Inflammatory macrophage treated with lipopolysaccharide for 4 hours (primary cell): ENCODE results near the gene SYCN.
A peak's percentile ranks its signal among the peaks of the same experiment; 100 is the strongest.
"Not testable (repeated sequence)": the region's sequence is repeated elsewhere in the genome, so short reads cannot be mapped to it uniquely, and the experiment has no call there.

Source experiments
- DNase-seq: peaks from one replicate; pipeline ENCODE4 v3.0.0-alpha.2; 2020

The SYCN gene, protein sequence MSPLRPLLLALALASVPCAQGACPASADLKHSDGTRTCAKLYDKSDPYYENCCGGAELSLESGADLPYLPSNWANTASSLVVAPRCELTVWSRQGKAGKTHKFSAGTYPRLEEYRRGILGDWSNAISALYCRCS

DNA sequence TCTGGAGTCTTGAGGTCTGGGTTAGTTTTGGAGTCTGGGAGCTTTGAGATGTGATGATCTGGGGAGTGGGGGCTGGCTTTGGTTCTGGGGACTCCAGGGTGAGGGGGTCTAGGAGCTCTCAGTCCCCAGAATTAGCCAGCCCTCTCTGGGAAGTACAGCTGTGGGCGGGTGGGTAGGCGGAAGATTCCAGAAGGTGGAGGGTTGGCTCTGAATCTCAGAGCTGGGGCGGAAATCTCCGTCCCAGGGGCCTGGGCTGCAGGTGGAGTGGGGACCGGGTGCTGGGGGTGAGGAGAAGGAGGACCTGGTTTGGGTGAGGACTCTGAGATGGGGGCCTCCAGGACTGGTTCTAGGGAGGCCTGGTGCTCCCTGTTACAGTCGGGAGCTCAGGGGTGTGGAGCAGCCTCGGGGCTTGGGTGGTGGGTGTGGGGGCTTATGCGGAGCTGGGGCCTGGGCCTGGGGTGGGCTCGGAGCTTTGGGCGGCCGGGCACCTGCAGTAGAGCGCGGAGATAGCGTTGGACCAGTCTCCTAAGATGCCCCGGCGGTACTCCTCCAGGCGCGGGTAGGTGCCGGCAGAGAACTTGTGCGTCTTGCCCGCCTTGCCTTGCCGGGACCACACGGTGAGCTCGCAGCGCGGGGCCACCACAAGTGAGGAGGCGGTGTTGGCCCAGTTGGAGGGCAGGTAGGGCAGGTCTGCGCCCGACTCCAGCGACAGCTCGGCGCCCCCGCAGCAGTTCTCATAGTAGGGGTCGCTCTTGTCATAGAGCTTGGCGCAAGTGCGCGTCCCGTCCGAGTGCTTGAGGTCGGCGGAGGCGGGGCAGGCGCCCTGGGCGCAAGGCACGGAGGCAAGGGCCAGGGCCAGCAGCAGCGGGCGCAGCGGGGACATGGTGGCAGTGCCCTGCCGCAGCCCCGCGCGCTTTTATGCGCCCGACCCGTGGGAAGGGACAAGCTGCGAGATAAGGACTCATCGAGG is at the start of gene SYCN:
TSS of gene SYCN (minus strand) at position 892 of the 970 bp plus-strand sequence. CDS start at position 883, 9 bp downstream.
- no peak for DNase-seq

DNA sequence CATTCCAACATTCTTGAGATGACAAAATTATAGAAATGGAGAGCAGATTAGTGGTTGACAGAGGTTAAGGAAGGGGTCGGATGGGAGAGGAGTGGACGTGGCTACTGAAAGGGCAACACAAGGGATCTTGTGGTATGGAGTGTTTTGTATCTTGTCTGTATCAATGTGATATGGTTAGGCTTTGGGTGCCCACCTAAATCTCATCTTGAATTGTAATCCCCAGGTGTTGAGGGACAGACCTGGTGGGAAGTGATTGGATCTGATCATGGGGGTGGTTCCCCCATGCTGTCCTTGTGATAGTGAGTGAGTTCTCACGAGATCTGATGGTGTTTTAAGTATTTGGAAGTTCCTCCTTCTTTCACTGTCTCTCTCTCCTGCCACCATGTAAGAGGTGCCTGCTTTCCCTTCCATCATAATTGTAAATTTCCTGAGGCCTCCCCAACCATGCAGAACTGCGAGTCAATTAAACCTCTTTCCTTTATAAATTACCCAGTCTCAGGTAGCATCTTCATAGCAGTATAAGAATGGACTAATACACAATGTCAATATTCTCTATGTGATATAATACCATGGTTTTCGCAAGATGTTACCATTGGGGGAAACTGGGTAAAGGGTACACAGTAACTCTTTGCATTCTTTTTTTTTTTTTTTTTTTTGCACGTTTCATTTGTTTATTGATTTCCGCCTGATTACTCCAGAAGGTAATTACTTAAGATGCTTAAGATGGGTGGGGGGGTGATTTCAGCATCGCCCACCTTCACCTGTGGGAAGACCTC is 49.5 kb upstream of the SYCN start:
- DNase-seq: no peak

DNA sequence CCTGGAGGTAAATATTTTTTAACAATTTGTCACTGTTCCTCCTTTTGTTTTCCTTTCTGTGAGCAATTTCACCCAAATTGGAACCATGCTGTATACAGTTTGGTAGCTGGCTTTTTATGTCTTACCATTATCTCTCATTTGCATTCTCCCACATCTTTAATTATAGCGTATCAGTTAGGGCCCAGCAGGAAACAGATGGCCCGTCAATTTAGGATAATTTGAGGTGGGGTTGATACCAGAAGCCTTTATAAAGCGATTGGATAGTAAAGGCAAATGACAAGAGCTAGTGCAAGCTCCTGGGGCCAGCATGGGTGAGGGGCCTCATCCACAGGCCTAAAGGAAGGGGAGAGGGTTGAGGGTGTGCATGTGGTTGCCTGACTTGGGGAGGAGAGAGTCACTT is 48.4 kb upstream of the SYCN start:
- DNase-seq: no peak

DNA sequence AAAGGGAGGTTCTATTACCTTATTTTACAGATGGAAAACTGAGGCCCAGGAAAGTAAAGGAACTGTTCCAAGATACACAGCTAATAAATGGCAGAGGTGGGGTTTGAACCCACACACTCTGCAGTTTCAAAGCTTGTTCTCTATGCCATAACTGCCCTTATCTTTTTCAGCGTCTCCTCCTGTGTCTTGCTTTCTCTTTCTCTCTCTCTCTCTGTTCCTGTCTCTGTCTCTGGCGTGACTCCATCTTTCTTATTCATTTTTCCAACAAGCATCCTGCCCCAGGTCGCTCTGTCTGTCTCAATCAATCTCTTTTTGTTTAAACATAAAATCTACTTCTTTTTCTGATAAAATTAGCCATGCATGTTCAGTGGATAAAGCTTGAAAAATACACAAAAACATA is 47.8 kb upstream of the SYCN start:
- no peak for DNase-seq

GRCh38 chr19:39251081-39251480 is 47.0 kb upstream of the SYCN start:
- DNase-seq: no peak

DNA sequence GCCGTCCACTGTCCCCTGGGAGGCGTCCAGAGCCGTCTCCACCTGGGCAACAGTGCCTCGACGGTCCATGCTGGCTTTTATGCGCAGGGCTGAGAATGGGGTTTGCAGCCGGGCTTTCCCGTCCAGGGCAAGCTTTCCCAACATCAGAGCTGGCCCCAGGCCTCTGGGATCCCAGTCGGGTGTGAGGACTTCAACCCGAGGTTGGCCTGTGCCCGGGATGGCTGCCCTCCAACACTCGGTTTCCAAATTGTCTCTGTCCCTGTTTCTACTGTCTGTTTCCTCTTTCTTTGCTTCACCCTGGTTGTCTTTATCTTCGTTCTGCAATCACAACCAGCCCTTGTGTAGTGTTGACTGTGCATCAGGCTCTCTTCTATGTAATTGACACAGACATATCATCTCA is 44.7 kb upstream of the SYCN start, which contains the start of gene IFNL4:
TSS of gene IFNL4 (minus strand) at position 51 of the 400 bp plus-strand sequence.
- DNase-seq: no peak

GRCh38 chr19:39247701-39248664 is 43.9 kb upstream of the SYCN start:
- DNase-seq: no peak

DNA sequence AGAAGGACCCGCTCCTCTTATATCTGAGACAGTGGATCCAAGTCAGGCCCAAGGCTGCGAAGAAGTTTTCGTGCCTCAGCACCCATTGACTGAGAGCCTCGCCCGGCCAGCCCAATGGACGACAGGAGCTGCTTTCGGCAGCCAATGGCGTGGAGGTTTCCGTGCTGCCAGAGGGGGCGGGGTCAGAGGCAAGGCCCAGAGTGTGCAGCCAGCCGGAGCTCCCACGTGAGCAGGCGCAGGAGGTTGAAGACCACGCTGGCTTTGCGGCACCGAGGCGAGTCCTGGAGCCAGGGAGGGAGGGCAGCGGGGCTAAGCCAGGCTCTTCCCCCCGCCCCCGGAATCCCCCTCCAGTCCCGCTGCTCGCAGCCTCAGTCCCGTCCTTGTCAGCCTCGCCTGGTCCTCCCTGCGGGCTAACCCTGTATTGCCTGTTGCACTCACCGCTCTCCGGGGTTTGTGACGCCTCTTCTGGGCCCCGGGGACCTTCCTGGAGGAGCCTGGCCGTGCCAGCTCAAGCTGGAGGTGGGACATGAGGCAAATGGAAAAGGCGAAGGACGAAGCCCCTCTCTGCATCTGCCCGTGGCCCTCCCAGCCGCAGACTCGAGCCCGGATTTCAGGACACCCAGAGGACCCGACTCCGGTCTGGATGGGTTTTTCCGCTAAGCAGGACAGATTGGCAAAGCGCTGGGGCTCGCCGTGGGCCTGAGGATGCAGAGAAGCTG is 43.0 kb upstream of the SYCN start:
- no peak for DNase-seq

GRCh38 chr19:39245166-39245565 is 41.1 kb upstream of the SYCN start:
- DNase-seq: not testable (repeated sequence)

GRCh38 chr19:39244410-39245100 is 40.5 kb upstream of the SYCN start, which contains the start of gene IFNL3:
Gene IFNL3 (minus strand): TSS chr19:39245006. CDS start chr19:39244967, 39 bp downstream.
- DNase-seq: not testable (repeated sequence)

DNA sequence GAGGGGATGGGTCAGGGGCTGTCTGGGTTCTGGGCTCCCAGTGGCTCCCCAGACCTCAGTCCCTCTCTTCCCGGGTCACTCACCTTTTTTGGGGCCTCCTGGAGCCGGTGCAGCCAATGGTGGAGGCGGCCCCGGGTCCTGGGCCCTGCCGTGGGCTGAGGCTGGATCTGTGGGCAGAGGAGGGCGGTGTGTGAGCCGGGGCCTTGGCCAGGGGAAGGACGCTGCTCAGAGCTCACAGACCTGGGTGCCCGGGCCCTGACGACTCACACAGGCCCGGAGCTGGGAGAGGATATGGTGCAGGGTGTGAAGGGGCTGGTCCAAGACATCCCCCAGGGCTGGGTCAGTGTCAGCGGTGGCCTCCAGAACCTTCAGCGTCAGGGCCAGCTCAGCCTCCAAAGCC is 39.7 kb upstream of the SYCN start:
- not testable (repeated sequence) for DNase-seq

DNA sequence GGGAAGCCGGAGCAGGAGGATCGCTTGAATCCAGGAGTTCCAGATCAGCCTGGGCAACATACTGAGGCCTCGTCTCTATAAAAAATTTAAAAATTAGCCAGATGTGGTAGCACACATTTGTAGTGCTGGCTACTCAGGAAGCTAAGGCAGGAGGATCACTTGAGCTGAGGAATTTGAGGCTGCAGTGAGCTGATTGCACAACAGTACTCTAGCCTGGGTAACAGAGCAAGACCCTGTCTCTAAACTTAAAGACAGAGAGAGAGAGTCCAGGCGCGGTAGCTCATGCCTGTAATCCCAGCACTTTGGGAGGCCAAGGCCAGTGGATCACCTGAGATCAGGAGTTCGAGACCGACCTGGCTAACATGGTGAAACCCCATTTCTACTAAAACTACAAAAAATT is 36.4 kb upstream of the SYCN start:
- no peak for DNase-seq

DNA sequence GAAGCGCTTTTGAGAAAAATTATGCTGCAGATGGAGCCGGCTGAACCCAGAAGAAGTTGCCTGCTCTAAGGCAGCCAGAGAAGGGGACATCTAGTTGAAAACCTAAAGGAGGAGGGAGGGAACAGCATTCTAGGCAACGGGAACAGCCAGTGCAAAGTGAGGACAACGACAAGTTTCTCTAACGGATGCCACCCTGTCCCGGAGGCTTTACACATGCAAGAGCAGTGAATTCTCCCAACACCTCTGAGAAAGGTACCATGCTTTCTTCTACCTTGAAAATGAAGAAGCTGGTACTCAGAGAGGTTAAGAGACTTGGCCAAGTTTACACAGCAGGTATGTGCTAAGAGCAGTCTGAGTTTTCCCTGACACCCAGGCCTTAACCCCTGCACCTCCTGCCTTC is 34.9 kb upstream of the SYCN start:
- no peak for DNase-seq

DNA sequence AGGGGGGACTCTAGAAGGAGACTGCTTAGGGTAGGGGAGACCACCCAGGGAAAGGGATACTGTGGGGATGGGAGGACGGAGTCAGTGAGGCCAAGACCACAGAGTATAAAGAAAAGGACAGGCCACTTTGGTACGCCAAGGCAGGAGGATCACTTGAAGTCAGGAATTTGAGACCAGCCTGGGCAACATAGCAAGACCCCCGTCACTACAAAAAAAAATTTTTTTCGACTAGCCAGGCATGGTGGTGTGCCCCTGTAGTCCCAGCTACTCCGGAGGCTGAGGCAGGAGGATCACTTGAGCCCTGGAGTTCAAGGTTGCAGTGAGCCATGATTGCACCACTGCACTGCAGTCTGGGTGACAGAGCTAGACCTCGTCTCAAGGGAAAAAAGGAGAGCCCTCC is 34.1 kb upstream of the SYCN start:
- no peak for DNase-seq

DNA sequence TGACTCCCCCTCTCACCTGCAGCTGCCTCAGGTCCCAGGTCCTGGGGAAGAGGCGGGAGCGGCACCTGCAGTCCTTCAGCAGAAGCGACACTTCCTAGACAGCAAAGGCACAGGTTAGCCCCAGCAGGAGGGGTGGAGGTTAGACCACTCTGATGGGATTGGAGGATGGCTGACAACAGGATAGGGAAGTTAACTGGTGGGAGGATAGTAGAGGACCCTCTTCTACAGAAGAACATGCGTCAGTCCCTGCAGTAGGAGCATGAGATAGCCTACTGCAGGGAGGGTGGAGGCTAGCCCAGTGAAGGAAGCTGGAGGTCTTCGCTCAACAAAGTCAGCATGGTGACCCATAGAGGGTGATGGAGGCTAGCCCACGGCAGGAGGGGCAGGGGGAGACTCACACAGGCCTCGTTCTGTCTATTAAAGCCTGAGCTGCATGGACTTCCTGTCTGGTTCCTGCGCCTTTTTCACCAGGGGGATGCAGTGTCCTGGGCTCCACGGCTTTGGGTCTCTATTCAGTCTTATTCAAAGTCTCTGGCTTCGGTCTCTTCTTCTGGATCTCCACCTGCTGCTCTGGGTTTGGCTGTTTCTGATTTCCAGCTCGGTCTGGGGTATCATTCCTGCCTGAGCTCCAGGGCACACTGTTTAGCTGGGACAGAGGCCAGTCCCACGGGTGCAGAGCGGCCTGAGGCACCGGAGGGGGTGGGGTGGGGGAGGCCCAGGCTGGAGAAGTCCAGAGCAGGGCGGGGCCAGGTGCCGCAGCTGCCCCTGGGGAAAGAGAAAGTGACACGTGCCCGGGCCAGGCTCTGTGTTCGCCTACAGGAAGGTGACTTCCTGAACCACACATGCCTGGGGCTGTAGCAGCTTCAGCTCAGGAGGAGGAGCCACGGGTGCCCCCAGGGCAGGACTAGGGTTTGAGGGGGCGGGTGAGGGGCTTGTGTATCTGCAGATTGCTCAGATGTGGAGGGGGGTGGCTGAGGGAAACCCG is 33.4 kb upstream of the SYCN start:
- DNase-seq: peak; percentile 3

DNA sequence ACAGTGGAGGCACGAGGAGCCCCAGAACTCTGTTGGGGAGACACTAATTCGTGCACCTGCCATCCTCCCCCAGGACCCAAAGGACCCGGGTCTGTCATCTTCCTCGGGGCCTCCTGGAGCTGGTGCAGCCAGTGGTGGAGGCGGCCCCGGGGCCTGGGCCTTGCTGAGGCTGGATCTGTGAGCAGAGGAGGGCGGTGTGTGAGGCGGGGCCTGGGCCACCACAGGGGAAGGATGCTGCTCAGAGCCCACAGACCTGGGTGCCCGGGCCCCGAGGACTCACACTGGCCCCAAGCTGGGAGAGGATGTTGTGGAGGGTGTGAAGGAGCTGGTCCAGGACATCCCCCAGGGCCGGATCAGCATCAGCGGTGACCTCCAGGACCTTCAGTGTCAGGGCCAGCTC is 32.5 kb upstream of the SYCN start:
- no peak for DNase-seq

- DNase-seq: no peak
These were observed 28.6 kb upstream of the SYCN start for GRCh38 chr19:39232708-39233107.

- DNase-seq: no peak
These were observed 26.2 kb upstream of the SYCN start for GRCh38 chr19:39230096-39230764.

DNA sequence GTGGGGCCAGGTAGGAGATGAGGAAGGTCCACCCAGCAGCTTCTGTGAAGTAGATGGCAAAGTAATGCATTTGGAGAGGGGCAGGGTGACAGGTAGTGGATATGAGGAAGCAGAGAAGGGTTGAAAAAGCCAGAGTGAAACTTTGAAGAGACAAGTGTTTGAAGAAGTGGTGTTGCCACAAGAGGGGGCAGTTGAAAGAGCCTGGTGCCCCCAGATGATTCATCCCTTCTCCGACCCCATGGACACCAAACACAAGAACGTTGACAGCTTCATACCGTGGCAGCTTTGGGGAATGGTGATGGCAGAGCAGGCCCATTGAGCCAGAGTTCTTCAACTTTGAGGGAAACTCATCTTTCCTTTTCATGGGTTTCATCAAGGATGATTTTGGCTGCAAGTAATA is 20.8 kb upstream of the SYCN start:
- DNase-seq: no peak
